Measurements from ENCODE around the gene C21orf91.
A peak's percentile ranks its signal among the peaks of the same experiment; 100 is the strongest.
"Not testable (repeated sequence)": the region's sequence is repeated elsewhere in the genome, so short reads cannot be mapped to it uniquely, and the experiment has no call there.

Gene C21orf91

DNA sequence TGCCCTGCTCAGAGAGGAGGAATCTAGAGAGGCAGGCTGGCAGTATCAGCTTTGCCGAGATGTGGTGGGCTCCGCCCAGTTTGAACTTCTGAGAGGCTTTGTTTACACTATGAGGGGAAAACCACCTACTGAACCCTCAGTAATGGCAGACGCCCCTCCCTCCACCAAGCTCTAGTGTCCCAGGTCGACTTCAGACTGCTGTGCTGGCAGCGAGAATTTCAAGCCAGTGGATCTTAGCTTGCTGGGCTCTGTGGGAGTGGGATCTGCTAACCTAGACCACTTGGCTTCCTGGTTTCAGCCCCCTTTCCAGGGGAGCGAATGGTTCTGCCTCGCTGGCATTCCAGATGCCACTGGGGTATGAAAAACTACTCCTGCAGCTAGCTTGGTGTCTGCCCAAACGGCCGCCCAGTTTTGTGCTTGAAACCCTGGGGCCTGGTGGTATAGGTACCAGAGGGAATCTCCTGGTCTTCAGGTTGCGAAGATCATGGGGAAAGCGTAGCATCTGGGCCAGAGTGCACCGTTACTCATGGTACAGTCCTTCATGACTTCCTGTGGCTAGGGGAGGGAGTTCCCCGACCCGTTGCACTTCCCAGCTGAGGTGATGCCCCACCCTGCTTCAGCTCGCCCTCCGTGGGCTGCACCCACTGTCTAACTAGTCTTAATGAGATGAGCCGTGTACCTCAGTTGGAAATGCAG is 43.6 kb downstream of the C21orf91 start:
- peak; percentile 83 for DNase-seq

DNA sequence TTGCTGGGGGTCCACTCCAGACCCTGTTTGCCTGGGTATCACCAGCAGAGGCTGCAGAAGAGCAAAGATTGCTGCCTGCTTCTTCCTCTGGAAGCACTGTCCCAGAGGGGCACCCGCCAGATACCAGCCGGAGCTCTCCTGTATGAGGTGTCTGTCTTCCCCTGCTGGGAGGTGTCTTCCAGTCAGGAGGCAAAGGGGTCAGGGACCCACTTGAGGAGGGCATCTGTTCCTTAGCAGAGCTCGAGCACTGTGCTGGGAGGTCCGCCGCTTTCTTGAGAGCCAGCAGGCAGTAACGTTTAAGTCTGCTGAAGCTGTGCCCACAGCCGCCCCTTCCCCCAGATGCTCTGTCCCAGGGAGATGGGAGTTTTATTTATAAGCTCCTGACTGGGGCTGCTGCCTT is 44.1 kb downstream of the C21orf91 start:
- not testable (repeated sequence) for DNase-seq

DNA sequence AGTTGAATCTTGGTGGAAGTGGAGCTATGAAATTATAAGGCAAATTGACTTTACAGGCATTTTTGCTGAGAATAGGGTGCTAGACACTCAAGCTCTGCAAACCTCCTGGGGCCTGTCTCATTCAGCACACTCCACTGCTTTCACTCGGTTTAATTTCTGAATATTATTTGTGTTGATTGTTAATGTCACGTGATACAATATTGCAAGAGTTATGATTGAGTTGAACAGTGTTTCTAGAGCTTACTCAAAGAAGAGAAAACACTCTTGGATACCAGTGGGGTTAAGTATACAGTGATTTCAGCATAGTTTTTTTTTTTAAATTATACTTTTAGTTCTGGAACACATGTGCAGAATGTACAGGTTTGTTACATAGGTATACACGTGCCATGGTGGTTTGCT is 49.7 kb downstream of the C21orf91 start:
- no peak for DNase-seq

DNA sequence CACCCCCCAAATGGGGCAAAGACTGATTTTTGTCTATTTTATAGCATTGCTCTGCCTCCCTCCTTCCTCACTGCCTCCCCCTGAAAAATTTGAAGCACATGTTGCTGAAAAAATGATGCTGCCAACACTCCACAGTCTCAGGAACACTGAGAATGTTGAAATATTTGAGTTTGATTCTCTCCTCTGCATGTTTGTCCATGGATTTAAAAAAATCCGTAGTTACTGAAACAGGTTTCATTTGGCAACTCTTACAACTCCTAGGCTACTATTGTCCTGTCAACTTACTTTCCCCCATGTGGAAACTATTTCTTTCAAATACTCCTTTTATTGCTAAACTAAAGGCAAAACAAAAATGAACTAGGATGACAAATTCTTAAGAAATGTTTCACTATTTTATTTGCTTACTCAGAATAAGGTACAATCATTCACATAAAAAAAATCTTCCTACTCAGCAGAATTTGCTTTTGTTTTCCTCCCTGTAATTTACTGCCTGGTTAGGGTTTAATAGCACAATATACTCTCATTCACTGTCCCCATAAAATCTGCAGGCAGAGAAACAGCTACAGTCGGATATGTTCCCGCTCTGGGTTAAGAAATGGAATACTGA is 50.2 kb downstream of the C21orf91 start:
- no peak for DNase-seq

DNA sequence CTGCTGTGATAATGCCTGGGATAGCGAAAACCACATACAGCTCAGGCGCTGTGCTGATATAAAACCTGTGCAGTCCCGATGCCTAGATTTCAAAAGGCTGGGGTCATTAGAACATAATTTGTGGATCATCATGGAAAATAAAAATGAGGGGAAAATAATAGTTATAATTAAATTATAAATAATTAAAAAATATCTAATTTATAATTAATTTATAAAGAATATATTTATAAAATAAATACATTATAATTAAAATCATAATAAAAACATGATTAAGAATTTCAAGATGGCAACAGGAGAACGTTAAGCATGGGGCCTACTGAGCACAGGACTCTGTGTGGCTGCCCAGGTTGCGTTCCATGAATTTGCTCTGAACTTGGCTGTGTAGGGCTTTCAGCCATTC is 53.9 kb downstream of the C21orf91 start:
- DNase-seq: no peak

DNA sequence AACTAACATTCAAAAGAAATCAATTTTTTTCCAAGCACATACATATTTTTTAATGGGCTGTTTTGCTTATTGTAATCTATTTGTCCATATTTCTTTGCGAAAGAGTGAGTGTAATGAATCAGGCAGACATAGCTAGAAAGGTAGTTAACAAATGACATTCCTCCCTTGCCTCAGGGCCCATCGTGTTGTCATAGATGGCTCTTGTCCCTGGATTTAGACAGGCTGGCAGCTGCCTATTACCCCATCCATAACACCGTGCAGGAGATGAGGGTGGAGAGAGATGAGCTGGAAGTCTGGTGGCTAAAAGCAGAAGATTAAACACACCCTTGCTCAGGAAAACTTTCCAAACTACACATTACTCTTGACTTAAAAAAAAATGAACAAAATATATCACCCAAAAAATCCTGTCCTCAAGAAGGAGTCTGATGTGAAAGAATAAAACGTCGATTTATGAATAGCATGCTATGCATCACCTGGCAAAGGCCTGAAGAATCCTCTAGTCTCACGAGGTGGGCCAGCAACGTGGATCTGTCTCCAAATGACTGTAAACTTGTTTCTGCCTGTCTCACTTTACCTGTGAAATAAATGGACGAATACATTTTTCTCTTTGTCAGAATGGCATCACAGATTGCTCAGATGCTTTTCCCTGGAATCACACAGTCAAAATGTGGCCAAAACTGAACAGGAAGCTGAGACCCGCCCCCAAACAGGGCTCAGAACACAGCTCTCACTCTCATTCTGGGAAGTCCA is 55.7 kb downstream of the C21orf91 start:
- DNase-seq: no peak

DNA sequence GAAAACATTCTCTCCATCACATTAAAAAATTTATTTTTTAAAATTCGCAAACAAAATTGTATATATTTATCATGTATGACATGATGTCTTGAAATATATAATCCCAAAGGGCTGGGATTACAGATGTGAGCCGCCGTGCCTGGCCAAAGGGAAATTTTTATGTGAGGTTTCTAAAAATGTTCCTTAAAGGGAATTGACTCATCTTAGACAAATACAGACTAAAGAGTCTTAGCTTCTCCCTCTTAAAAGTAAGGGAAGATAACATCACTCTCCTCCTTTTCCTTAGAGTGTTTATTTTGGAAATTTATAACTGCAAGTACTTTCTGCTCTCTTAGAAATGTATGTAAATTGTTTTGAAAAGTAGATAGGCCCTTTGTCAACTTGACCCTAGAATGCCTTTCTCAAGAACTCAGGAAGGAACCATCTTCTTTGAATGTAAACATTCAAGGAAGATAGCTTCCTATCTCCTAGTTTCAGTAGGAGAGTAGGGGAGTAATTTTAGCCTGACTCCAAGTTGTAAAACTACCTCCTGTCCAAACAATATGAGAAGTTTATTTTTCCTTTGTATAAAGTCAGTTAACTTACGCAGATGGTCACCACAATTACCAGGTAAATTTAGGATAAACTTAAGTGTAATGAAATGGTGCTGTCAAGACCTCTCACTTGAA is 59.5 kb downstream of the C21orf91 start:
- no peak for DNase-seq

DNA sequence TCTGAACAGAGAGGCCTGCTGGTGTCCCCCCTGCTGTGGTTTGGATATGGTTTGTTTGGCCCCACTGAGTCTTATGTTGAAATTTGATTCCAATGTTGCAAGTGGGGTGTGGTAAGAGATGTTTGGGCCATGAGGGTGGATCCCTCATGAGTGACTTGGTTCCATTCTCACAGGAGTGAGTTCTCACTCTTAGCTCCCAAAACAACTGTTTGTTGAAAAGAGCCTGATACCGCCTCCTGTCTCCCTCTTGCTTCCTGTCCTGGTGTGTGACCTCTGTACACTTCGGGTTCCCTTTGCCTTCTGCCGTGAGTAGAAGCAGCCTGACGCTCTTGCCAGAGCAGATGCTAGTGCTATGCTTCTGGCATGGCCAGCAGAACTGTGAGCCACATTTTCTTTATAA is 60.5 kb downstream of the C21orf91 start:
- DNase-seq: no peak

DNA sequence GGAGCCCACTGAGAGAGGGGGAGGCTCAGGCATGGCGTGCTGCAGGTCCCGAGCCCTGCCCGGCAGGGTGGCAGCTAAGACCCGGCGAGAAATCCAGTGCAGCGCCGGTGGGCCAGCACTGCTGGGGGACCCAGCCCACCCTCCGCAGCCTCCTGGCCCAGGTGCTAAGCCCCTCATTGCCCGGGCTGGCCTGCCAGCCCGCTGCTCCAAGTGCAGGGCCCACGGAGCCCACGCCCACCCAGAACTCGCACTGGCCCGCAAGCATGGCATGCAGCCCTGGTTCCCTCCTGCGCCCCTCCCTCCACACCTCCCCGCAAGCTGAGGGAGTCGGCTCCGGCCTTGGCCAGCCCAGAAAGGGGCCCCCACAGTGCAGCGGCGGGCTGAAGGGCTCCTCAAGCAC is 61.5 kb downstream of the C21orf91 start:
- DNase-seq: no peak

DNA sequence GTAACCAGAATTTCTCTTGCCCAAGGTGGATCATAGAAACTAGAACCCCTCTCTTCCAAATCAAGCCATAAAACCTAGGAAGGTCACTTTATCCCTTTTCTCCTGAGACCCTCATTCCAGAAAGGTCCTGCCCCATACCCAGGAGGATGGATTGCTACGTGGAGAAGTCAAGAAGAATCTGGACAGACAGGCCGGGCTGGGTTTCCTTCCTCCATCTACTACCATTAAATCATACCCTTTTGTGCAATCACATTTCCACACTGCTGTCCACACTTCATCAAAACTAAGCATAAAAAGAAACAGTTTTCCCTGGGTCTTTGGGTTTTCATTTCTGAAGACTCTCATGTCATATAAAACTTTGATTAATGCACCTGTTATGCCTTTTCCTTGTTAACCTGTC is 65.4 kb downstream of the C21orf91 start:
- no peak for DNase-seq

DNA sequence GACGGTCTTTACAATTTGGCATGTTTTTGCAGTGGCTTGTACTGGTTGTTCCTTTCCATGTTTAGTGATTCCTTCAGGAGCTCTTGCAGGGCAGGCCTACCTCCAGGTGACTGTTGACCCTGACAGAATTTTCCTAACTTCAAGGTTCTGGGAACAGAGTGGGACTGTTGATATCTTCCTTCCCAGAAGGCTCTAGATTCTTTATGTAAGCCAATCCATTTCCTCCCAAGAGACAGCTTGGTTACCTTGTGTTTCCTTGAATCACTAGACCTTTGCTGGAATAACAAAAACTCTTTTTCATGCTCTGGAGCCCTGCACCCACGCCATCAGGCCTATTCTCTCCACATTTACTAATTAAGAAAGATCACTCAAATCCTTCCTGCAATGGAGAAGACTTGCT is 67.0 kb downstream of the C21orf91 start:
- DNase-seq: no peak

DNA sequence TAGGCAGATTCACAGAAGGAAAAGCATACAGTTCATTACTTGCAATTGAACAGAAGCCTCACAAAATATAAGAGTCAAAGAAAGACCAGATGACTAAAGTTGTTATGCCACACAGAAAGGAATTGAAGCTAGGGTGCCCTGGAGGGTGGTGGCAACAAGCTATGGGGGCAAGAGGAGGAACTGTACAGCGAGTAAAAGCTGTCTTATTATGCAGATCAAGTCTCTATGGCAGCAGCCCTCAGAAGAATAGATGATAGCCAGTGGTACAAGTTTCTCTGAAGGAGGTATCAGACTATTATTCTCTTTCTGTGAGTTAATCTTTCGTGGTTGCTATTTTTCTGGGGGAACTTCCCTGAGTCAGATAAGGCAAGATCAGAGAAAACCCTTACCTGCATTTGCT is 72.2 kb downstream of the C21orf91 start:
- DNase-seq: no peak

DNA sequence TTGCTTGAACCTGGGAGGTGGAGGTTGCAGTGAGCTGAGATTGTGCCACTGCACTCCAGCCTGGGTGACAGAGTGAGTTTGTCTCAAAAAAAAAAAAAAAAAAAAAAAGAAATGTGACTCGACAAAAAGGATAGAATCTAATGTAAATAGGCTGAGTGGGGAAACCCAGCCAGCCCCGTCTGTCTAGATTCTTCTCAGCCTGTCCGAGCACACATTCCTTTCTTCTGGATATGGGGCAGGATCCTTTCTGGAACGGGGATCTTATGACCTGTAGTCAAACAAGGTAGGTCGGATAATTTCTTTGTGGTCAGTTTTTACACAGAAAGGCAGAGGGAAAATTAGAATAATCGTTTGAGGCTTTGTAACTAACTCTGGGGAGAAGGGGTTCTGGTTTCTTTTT is 74.1 kb downstream of the C21orf91 start:
- DNase-seq: no peak

DNA sequence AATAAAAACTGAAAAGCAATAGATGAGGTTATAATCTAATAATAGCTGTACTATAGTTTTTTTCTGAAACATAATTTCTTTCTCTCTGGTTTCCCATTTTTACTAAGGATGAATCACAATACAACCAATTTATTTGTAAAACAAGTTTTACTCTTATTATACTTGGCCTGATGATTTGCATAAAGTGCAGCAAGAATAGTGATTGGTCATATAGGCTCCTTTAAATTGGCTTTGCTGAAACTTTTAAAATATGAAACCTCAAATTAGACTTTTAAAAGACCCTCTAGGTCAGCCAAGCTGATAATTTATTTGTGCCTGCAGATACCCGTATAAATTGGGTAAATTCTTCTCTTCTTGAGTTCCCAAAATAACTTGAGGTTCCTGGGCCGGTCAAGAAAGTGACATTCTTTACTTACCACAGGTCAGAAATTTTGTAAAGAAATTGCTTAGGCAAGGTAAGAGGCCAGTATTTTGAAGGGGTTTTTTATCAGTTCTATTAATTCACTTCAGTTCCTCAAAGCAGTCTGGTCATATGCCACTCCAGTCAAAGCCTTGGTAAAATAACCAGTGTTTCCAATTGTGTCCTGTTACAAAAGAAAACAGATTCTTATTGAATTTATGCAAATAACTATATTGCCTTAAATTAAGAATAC is 76.1 kb downstream of the C21orf91 start:
- DNase-seq: no peak

DNA sequence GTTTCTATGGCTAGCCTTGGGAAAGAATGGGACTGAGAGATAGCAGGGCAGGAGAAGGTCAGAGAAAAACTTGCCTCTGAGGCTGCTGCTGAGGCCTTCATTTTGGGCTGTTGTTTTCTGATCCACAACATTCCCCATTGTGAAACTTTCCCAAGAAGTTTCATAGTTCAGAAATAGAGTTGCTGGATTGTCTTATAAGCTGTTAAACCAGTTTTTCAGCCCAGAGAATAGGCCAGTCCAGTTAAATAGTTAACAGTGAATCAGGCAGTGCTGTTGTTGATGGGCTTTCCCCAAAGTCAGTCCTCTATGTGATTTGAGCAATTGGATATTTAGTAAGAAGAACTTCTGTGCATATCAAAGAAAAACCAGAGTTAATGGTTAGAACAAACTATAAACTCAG is 77.0 kb downstream of the C21orf91 start:
- DNase-seq: no peak
